DOHH2 (cell line): Measurements from ENCODE around the gene PER1.

Experiments used
- H3F3A ChIP-seq: fragments of 200-600 bp; sonication (generic), shearing (Covaris generic); 2 replicates; pipeline ENCODE4 v1.6.0; 2016; ENCODE audit warnings: antibody characterized with exemption, mild to moderate bottlenecking; ENCODE audit not compliant: control insufficient read depth, insufficient read depth
- H3K27ac ChIP-seq: fragments of 200-600 bp; sonication (generic); 2 replicates; pipeline ENCODE4 v1.5.1; 2014; ENCODE audit warnings: low read depth, mild to moderate bottlenecking, low read length, moderate library complexity
- H3K27me3 ChIP-seq: fragments of 200-600 bp; sonication (generic); 2 replicates; pipeline ENCODE4 v1.6.1; 2014; ENCODE audit warnings: mild to moderate bottlenecking, low read length, mixed read lengths; ENCODE audit not compliant: control insufficient read depth
- H3K36me3 ChIP-seq: fragments of 200-600 bp; sonication (generic); 2 replicates; pipeline ENCODE4 v1.6.1; 2014; ENCODE audit warnings: mild to moderate bottlenecking, low read length, moderate library complexity, mixed read lengths; ENCODE audit not compliant: control insufficient read depth
- H3K4me1 ChIP-seq: fragments of 200-600 bp; sonication (generic); 2 replicates; pipeline ENCODE4 v1.6.1; 2014; ENCODE audit warnings: mild to moderate bottlenecking, low read length, mixed read lengths; ENCODE audit not compliant: control insufficient read depth
- H3K4me2 ChIP-seq: fragments of 200-600 bp; sonication (generic); 2 replicates; pipeline ENCODE4 v1.6.0; 2014; ENCODE audit warnings: mild to moderate bottlenecking, low read length, moderate library complexity
- H3K4me3 ChIP-seq: fragments of 200-600 bp; sonication (generic); 2 replicates; pipeline ENCODE4 v1.5.1; 2014; ENCODE audit warnings: mild to moderate bottlenecking, low read length, mixed read lengths
- H3K79me2 ChIP-seq: fragments of 200-600 bp; sonication (generic); 2 replicates; pipeline ENCODE4 v1.6.1; 2014; ENCODE audit warnings: mild to moderate bottlenecking, low read length, mixed read lengths; ENCODE audit not compliant: control insufficient read depth
- H3K9me2 ChIP-seq: fragments of 200-600 bp; sonication (generic); replicated peaks from 2 replicates; pipeline ENCODE4 v1.6.1; 2014; ENCODE audit warnings: mild to moderate bottlenecking, low read length, mixed read lengths; ENCODE audit not compliant: control insufficient read depth
- H3K9me3 ChIP-seq: fragments of 200-600 bp; sonication (generic); 2 replicates; pipeline ENCODE4 v1.6.1; 2014; ENCODE audit warnings: antibody characterized with exemption, low read length, mixed read lengths; ENCODE audit not compliant: control insufficient read depth, insufficient read depth
- H4K20me1 ChIP-seq: fragments of 200-600 bp; sonication (generic); 2 replicates; pipeline ENCODE4 v1.6.0; 2014; ENCODE audit warnings: low read depth, mild to moderate bottlenecking, antibody characterized with exemption, low read length, moderate library complexity; ENCODE audit not compliant: control insufficient read depth, insufficient read depth
- CTCF ChIP-seq: fragments of 200-600 bp; sonication (generic); IDR thresholded peaks from one replicate; pipeline ENCODE4 v1.5.1; 2014; ENCODE audit warnings: antibody characterized with exemption, mild to moderate bottlenecking, low read depth, low read length; ENCODE audit not compliant: poor library complexity, severe bottlenecking
- EZH2phosphoT487 ChIP-seq: fragments of 200-600 bp; sonication (generic); IDR thresholded peaks from 2 replicates; pipeline ENCODE4 v1.6.1; 2017; ENCODE audit warnings: borderline replicate concordance, mild to moderate bottlenecking, antibody characterized with exemption, low read length, moderate library complexity, mixed read lengths

Gene PER1

GRCh38 chr17:8133941-8134340 is 18.3 kb downstream of the PER1 start:
- no peak overlapping the region for H3K27ac ChIP-seq
- H4K20me1 ChIP-seq: no peaks in the 10 kb centered on the region
- peaks cover 3% of the 10 kb centered on the region; the same call in 1 of the 2 replicates for H3F3A ChIP-seq
- H3K4me2 ChIP-seq: no peak overlapping the region
- peaks cover 27% of the 10 kb centered on the region for H3K27me3 ChIP-seq
- H3K36me3 ChIP-seq: no peaks in the 10 kb centered on the region
- H3K9me3 ChIP-seq: no peaks in the 10 kb centered on the region
- H3K4me3 ChIP-seq: no peak overlapping the region
- TF ChIP-seq CTCF (no peak), EZH2phosphoT487 (no peak)
- peaks cover 12% of the 10 kb centered on the region for H3K4me1 ChIP-seq
- H3K79me2 ChIP-seq: no peaks in the 10 kb centered on the region
- H3K9me2 ChIP-seq: no peaks in the 10 kb centered on the region

- H3K4me2 ChIP-seq: no peak overlapping the region
- H3K9me2 ChIP-seq: no peaks in the 10 kb centered on the region
- no peaks in the 10 kb centered on the region for H3K36me3 ChIP-seq
- no peak overlapping the region for H3K27ac ChIP-seq
- no peaks in the 10 kb centered on the region for H4K20me1 ChIP-seq
- H3K4me1 ChIP-seq: peaks cover 12% of the 10 kb centered on the region
- H3K79me2 ChIP-seq: no peaks in the 10 kb centered on the region
- peaks cover 32% of the 10 kb centered on the region for H3K27me3 ChIP-seq
- 0 out of 2 replicates have a peak, but pooled peaks cover 3% of the 10 kb centered on the region for H3F3A ChIP-seq
- no peak for TF ChIP-seq CTCF
- no peak for TF ChIP-seq EZH2phosphoT487
- H3K9me3 ChIP-seq: no peaks in the 10 kb centered on the region
- no peak overlapping the region for H3K4me3 ChIP-seq
Measured at GRCh38 chr17:8133399-8133798, 18.8 kb downstream of the PER1 start.

- Histone ChIP-seq H3K27me3 (peaks cover 30% of the 10 kb centered on the region), H3K4me3 (no peak overlapping the region), H3K4me2 (no peak overlapping the region), H3K9me3 (no peaks in the 10 kb centered on the region), H4K20me1 (no peaks in the 10 kb centered on the region), H3F3A (peaks cover 6% of the 10 kb centered on the region), H3K9me2 (no peaks in the 10 kb centered on the region), H3K36me3 (no peaks in the 10 kb centered on the region), H3K27ac (no peak overlapping the region), H3K4me1 (peaks cover 5% of the 10 kb centered on the region), H3K79me2 (no peaks in the 10 kb centered on the region)
- TF ChIP-seq EZH2phosphoT487 (no peak), CTCF (no peak)
Measured at GRCh38 chr17:8131844-8132441, 20.3 kb downstream of the PER1 start.
